Measurements from ENCODE around the gene CCDC77. TPM values are rescaled to one million over a fixed set of nuclear protein-coding genes. Genes with fewer than 3 reads are reported as not detected.

CCDC77 gene
- total RNA-seq, 1 experiment from 2014 or later: 21.9 TPM

GRCh38 chr12:402029-402389 is 565 bp downstream of the CCDC77 start:
- Histone ChIP-seq H2BK120ac (ENCODE audit: low read depth, low read length, poor library complexity, severe bottlenecking) (no peak overlapping the region), H4K8ac (replicated peaks; ENCODE audit: insufficient read length, low read depth, low read length) (no peak overlapping the region), H2BK20ac (ENCODE audit: low read depth, low read length, poor library complexity, severe bottlenecking) (no peak overlapping the region), H3K9ac (ENCODE audit: extremely low read depth, insufficient read length, low read length) (peak overlapping the region; percentile 90), H3K79me2 (ENCODE audit: insufficient read depth, low read length) (peaks cover 16% of the 10 kb centered on the region; the same call in 1 of the 2 replicates), H3K56ac (ENCODE audit: insufficient read length, low read depth, low read length) (no peak overlapping the region), H3K4ac (ENCODE audit: low read depth, low read length) (no peak overlapping the region), H4K91ac (ENCODE audit: insufficient read length, low read depth, low read length) (no peak overlapping the region), H4K5ac (ENCODE audit: insufficient read length, low read depth, low read length) (no peak overlapping the region), H3K23ac (ENCODE audit: insufficient read length, low read depth, low read length) (no peak overlapping the region), H2BK5ac (ENCODE audit: insufficient read length, low read length) (no peak overlapping the region), H4K20me1 (ENCODE audit: control insufficient read depth, insufficient read depth, insufficient read length) (no peaks in the 10 kb centered on the region), H3K79me1 (ENCODE audit: insufficient read depth, low read depth, low read length, poor library complexity, severe bottlenecking) (peaks cover 10% of the 10 kb centered on the region), H3K9me3 (ENCODE audit: control insufficient read depth, low read depth, low read length) (no peaks in the 10 kb centered on the region), H3K14ac (ENCODE audit: insufficient read depth, low read length) (no peak overlapping the region), H2BK12ac (ENCODE audit: insufficient read length, low read depth, low read length) (no peak overlapping the region), H2AK5ac (ENCODE audit: insufficient read length, low read length) (no peak overlapping the region), H3K27me3 (ENCODE audit: insufficient read depth, low read length) (no peaks in the 10 kb centered on the region), H3K18ac (ENCODE audit: insufficient read length, low read depth, low read length) (peak overlapping the region; percentile 0), H2BK15ac (ENCODE audit: low read depth, low read length) (no peak overlapping the region), H3K27ac (ENCODE audit: insufficient read length, low read depth, low read length) (no peak overlapping the region), H3K4me2 (ENCODE audit: insufficient read depth, insufficient read length, low read length) (peak overlapping the region; percentile 60), H2AFZ (ENCODE audit: low read length) (no peak overlapping the region), H3T11ph (ENCODE audit: low read length) (no peak overlapping the region), H3K4me1 (ENCODE audit: insufficient read depth, low read length) (no peaks in the 10 kb centered on the region), H3K23me2 (ENCODE audit: insufficient read length, low read depth, low read length, poor library complexity, severe bottlenecking) (no peaks in the 10 kb centered on the region)
- DNase-seq: no peak
- Mint-ChIP-seq H3K4me3 (no peak overlapping the region), H3K36me3 (ENCODE audit: insufficient read depth in 1 of 3, low read depth in 3 of 3) (peaks cover 8 to 16% (median 10%) of the 10 kb centered on the region in 3 experiments; a peak in 6 of 7 replicates), H3K27ac (no peak overlapping the region), H3K27me3 (ENCODE audit: low read depth) (no peaks in the 10 kb centered on the region; the same call in 1 of the 2 replicates), H3K9me3 (no peaks in the 10 kb centered on the region), H3K4me1 (0 out of 4 replicates have a peak, but pooled peaks cover 0 to 2% of the 10 kb centered on the region in 2 experiments)
- no CpG with 5 or more reads among the region's 8 CpGs for WGBS (ENCODE audit: extremely low coverage, insufficient read length, low lambda C conversion rate)
- peak; percentile 47 for TF ChIP-seq CTCF (conservative IDR thresholded peaks at IDR 0.05)

Data from H9 (cell line).